HG02973 (cell line): ENCODE data around the gene UTP14A.

Experiments
- ATAC-seq: cut with Tn5 transposase; IDR thresholded peaks from one replicate; pipeline ENCODE4 v1.9.1; 2021; ENCODE audit warnings: moderate library complexity; ENCODE audit not compliant: unreplicated experiment

The UTP14A gene

DNA sequence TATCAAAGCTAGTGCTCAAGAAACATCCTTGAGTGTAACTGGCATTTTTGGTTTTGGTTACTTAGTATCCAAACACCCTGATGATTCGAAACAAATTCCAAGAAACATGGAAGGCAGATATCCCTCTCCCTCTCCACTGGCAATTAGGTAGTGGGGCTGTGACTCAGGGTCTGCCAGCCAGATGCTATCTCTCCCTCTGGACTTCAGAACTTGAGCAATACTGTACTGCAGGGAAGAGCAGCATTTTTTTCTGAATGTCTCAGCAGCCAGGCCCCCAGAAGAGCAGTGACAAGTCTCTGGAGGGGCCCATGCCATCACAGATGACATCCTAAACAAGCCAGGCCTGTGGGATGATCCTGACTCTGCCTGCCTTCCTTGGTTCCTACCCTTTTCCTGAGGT, 39.2 kb downstream of the UTP14A start:
- ATAC-seq = no peak

- ATAC-seq = no peak
These were observed 47.3 kb downstream of the UTP14A start for GRCh38 chrX:129953334-129953648.

DNA sequence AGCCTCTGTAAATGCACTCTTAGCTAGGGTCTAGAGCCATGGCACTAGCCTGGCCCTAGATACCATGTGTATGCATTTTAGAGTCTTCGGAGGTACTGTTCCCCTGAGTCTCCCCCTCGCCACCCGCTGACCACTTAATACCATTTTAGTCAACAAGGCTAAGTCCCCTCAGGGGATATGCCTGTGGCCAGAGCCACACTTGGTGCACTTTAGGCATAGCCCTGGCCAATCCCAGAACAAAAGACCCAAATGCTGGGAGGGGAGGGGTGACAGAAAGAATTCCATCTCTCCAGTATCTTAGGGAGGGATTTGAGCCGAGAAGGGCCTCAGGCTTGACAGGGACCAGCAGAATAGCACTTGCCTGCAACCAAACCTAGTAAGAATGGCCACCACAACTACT, 47.9 kb downstream of the UTP14A start:
- ATAC-seq = no peak

- no peak for ATAC-seq
These were observed 48.8 kb downstream of the UTP14A start for GRCh38 chrX:129954804-129955203.

DNA sequence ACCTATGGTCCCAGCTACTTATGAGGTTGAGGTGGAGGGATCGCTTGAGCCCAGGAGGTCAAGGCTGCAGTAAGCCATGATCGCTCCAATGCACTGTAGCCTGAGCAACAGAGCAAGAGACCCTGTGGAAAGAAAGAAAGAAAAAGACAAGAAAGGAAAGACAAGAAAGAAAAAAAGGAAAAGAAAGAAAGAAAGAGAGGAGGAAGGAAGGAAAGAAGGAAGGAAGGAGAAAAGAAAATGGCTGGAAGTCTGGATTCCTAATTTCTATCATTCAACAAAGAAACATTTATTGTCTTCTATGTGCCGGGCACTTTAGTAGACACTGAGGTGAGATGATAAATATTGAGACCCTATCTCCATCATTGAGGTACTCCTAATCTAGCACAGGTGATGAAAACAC, 49.7 kb downstream of the UTP14A start:
- ATAC-seq = no peak

DNA sequence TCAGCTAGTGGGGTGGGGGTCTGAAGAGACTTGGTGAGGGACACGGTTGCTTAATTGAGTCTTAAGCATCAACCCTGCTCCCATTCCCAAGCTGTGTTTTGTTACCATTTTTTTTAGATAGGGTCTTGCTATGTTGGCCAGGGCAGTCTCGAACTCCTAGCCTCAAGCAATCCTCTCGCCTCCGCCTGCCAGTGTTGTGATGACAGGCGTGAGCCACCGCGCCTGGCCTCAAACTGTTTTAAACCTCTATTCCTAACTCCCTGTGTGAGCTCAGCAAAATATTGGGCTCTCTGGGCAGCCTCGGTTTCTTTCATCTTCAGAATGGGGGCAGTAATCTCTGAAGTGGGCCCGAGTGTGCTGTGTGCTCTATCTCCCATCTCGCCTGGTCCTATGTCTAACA, 50.2 kb downstream of the UTP14A start:
- no peak for ATAC-seq

- ATAC-seq = no peak
These were observed 50.8 kb downstream of the UTP14A start for GRCh38 chrX:129956765-129957164.

DNA sequence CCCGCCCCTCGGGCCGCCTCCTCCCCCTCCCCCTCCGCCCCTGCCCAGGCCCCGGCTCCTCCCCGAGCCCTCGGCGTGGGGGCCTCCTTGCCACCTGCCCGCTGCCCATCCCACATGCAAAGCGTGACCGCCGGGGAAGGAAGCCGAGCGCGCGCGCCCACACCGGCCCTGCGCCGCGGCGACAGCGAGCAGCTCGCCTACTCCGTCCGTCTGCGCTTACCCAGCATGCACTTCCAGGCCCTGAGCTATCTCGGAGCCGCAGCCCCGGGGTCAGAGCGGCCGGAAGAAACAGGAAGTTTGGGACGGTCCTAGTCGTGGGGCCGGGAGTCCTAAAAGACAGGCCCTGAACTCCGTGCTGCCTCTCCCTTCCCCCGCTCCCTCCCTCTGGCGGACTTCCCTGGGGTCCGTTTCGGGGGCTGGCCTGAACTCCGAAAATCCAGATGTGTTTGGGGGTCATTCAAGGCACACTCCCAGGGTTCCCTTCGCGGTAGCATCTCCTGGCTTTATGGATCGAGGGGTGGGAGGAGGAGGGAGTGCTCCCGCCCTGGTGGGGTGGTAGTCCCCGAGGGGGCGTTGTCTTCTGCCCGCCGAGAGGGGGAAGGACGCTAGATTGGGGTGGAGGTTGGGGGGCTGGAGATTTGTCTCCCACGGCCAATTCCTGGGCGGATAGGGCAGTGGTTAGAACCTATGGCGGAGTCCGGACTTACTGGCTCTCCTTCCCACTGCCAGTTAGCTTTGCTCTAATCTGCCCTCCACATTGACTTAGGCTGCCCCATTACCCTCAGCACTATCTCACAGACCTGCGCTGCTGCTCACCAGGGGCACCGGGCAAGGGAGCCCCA, 51.5 kb downstream of the UTP14A start:
- peak; percentile 58 for ATAC-seq

- ATAC-seq = no peak
These were observed 52.1 kb downstream of the UTP14A start for GRCh38 chrX:129958083-129958465.

- ATAC-seq = no peak
These were observed 53.0 kb downstream of the UTP14A start for GRCh38 chrX:129958814-129959492.

DNA sequence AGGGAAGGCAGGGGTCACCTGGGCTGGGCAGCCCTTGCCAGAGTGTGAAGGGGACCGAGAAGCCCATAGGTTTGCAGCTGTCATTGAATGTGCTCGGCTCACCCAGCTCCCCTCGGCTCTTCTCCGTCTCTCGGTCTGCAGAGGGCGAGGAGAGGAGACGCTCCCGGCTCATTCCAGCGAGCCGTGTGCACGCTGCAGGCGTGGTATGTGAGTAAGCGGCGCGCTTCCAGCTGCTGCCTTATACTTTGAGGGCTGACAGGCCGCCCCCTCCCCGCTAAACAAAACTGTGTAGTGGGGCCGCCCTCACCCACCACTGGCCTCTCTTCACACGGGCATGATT, 53.5 kb downstream of the UTP14A start:
- no peak for ATAC-seq

- ATAC-seq = peak; percentile 92
These were observed 55.5 kb downstream of the UTP14A start for GRCh38 chrX:129961180-129962083.

- no peak for ATAC-seq
These were observed 57.8 kb downstream of the UTP14A start for GRCh38 chrX:129963729-129964128.

- ATAC-seq = no peak
These were observed 59.2 kb downstream of the UTP14A start for GRCh38 chrX:129965166-129965565.

- ATAC-seq = no peak
These were observed 63.0 kb downstream of the UTP14A start for GRCh38 chrX:129968968-129969367.

DNA sequence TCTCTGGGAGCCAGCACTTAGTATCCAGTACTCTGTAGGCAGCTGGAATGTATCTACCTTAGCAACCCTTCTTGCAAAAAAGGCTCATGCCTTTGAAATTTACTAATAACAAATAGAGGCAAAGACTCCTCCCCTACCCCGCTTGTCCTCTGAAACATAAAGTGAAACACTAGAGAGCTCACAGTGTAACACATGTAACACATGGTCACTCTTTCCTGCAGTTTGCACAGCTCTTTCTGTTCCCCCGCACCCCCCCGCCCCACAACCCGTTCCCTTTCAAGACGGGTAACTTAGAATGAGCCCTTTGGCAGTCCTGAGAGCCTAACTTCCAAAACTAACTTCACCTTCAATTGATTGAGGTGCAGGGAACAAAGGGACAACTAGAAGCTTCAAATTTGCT, 70.5 kb downstream of the UTP14A start:
- no peak for ATAC-seq
